Liver (tissue), 9 donors: ENCODE data around the gene DNAAF1. TPM values are rescaled to one million over a fixed set of nuclear protein-coding genes. Genes with fewer than 3 reads are reported as not detected.

Experiments
- DNase-seq: peaks from one replicate; pipeline ENCODE4 v3.0.0-alpha.2; 2017; ENCODE audit warnings: low spot score
- H3K27ac ChIP-seq, 2 donors: one replicate each; pipeline ENCODE4 v1.7.0; 2013; ENCODE audit warnings: inconsistent platforms in 2 of 2, low read length in 2 of 2, control low read depth in 1 of 2, low read depth in 1 of 2, mild to moderate bottlenecking in 1 of 2
- H3K27me3 ChIP-seq, 4 donors: one replicate each; pipeline versions ENCODE4 v1.6.1 to v1.7.0; 2013; ENCODE audit warnings: low read length in 3 of 4, inconsistent platforms in 1 of 4, mild to moderate bottlenecking in 1 of 4, moderate library complexity in 1 of 4; ENCODE audit not compliant: control insufficient read depth in 4 of 4, insufficient read depth in 4 of 4
- H3K36me3 ChIP-seq, 4 donors: one replicate each; pipeline versions ENCODE4 v1.6.1 to v1.7.0; 2013; ENCODE audit warnings: low read length in 3 of 4, mild to moderate bottlenecking in 3 of 4, low read depth in 1 of 4, moderate library complexity in 1 of 4; ENCODE audit not compliant: control insufficient read depth in 4 of 4, insufficient read depth in 3 of 4
- H3K4me1 ChIP-seq, 4 donors: one replicate each; pipeline versions ENCODE4 v1.6.1 to v1.7.0; 2013; ENCODE audit warnings: low read length in 3 of 4, mild to moderate bottlenecking in 3 of 4, moderate library complexity in 1 of 4; ENCODE audit not compliant: control insufficient read depth in 4 of 4, insufficient read depth in 4 of 4
- H3K4me3 ChIP-seq, 3 donors: one replicate each; pipeline versions ENCODE4 v1.6.1 to v1.7.0; 2013; ENCODE audit warnings: low read length in 3 of 3, control low read depth in 1 of 3, low read depth in 1 of 3, mild to moderate bottlenecking in 1 of 3
- H3K9ac ChIP-seq, 2 donors: one replicate each; pipeline ENCODE4 v1.7.0; 2013; ENCODE audit warnings: low read length in 2 of 2, mild to moderate bottlenecking in 2 of 2, moderate library complexity in 2 of 2, control low read depth in 1 of 2, low read depth in 1 of 2
- H3K9me3 ChIP-seq, 4 donors: one replicate each; pipeline versions ENCODE4 v1.6.1 to v1.7.0; 2013; ENCODE audit warnings: low read length in 3 of 4; ENCODE audit not compliant: control insufficient read depth in 4 of 4
- EGR1 ChIP-seq, 2 donors: IDR thresholded peaks; 2 replicates each; pipeline ENCODE4 v1.6.1; 2016 to 2018; ENCODE audit warnings: antibody characterized with exemption in 2 of 2, low read depth in 2 of 2
- FOXA1 ChIP-seq: IDR thresholded peaks from 2 replicates; pipeline ENCODE4 v1.6.1; 2016; ENCODE audit warnings: antibody characterized with exemption
- FOXA2 ChIP-seq: IDR thresholded peaks from 2 replicates; pipeline ENCODE4 v1.6.1; 2016; ENCODE audit warnings: antibody characterized with exemption
- GABPA ChIP-seq, 2 donors: IDR thresholded peaks in 1 of 2; conservative IDR thresholded peaks in 1 of 2; 2 replicates each; pipeline ENCODE4 v1.6.1; 2016; ENCODE audit warnings: antibody characterized with exemption in 2 of 2, mild to moderate bottlenecking in 1 of 2, moderate library complexity in 1 of 2
- HNF4A ChIP-seq, 2 donors: conservative IDR thresholded peaks; 2 replicates each; pipeline ENCODE4 v1.6.1; 2016; ENCODE audit warnings: antibody characterized with exemption in 2 of 2, mild to moderate bottlenecking in 2 of 2
- HNF4G ChIP-seq: IDR thresholded peaks from 2 replicates; pipeline ENCODE4 v1.6.1; 2016; ENCODE audit warnings: antibody characterized with exemption
- JUND ChIP-seq, 2 donors: IDR thresholded peaks; 2 replicates each; pipeline ENCODE4 v1.6.1; 2016; ENCODE audit warnings: antibody characterized with exemption in 2 of 2
- MAX ChIP-seq: IDR thresholded peaks from 2 replicates; pipeline ENCODE4 v1.6.1; 2016; ENCODE audit warnings: antibody characterized with exemption
- NR2F2 ChIP-seq: IDR thresholded peaks from 2 replicates; pipeline ENCODE4 v1.6.1; 2016; ENCODE audit warnings: antibody characterized with exemption
- RAD21 ChIP-seq, 2 donors: IDR thresholded peaks; 2 replicates each; pipeline ENCODE4 v1.6.1; 2016; ENCODE audit warnings: antibody characterized with exemption in 2 of 2, mild to moderate bottlenecking in 2 of 2
- REST ChIP-seq: IDR thresholded peaks from 2 replicates; pipeline ENCODE4 v1.6.1; 2016; ENCODE audit warnings: antibody characterized with exemption, mild to moderate bottlenecking
- RXRA ChIP-seq, 2 donors: IDR thresholded peaks; 2 replicates each; pipeline ENCODE4 v1.6.1; 2017 to 2018; ENCODE audit warnings: antibody characterized with exemption in 2 of 2, mild to moderate bottlenecking in 1 of 2
- SP1 ChIP-seq: IDR thresholded peaks from 2 replicates; pipeline ENCODE4 v1.6.1; 2018; ENCODE audit warnings: antibody characterized with exemption, mild to moderate bottlenecking
- TAF1 ChIP-seq: conservative IDR thresholded peaks from 2 replicates; pipeline ENCODE4 v1.6.1; 2016; ENCODE audit warnings: antibody characterized with exemption, mild to moderate bottlenecking
- YY1 ChIP-seq: IDR thresholded peaks from 2 replicates; pipeline ENCODE4 v1.6.1; 2016; ENCODE audit warnings: antibody characterized with exemption, mild to moderate bottlenecking
- ZBTB33 ChIP-seq: IDR thresholded peaks from 2 replicates; pipeline ENCODE4 v1.6.1; 2016; ENCODE audit warnings: antibody characterized with exemption
- WGBS: extraction: QIAGEN DNeasy Blood & Tissue Kit; methylation state at CpG from one replicate; pipeline ENCODE4 v1.1.7; 2013; 5-methylcytosine and 5-hydroxymethylcytosine counted together
- polyA plus RNA-seq, 2 donors: library from polyadenylated mRNA; stranded (reverse) in 1 of 2; unstranded in 1 of 2; fragments of 200-250 nt in 1 of 2; fragments of >200 nt in 1 of 2; fragmentation: Nextera tagmentation in 1 of 2; extraction: Ambion mirVana in 1 of 2; gene quantifications; one replicate each; pipeline versions ENCODE4 v1.2.1 to v1.2.3, GENCODE V29; 2013 to 2015
- total RNA-seq, 2 donors: library from RNA; depleted of rRNA; stranded (reverse); fragments of >200 nt; gene quantifications; one replicate each; pipeline ENCODE4 v1.2.3, GENCODE V29; 2014
- TF ChIP-seq, protein P1 (sequence below): IDR thresholded peaks from 2 replicates; pipeline ENCODE4 v1.6.1; 2016; ENCODE audit warnings: antibody characterized with exemption
- TF ChIP-seq, protein P2 (sequence below): fragments of 150-350 bp; IDR thresholded peaks from 2 replicates; pipeline ENCODE4 v1.5.1; 2017; ENCODE audit warnings: improper control_type of control experiment, low read depth, low read length; ENCODE audit not compliant: missing input control
- donor health status: healthy.
- donor health status: healthy.
- donor health status: healthy.
- donor health status: healthy.
- donor health status: healthy.

DNAAF1 gene
- total and polyA plus RNA-seq, 4 donors: under 0.01 to 0.08 (median 0.06) TPM; not detected in 1

DNA sequence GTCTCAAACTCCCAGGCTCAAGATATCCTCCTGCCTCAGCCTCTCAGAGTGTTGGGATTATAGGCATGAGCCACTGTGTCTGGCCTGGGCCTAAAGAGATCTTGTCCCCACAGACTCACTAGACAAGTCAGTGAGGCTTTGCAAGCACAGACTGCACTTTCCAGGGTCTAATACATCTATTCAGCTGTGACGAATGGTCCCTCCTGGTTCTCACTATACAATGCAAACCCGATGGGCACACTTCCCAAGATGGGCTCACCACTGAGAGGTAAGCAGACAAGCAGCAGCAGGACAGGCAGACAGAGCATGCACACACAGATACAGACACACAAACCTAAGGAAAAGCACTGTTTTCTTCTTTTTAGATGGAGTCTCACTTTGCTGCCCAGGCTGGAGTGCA, 37.2 kb upstream of the DNAAF1 start:
- H3K27me3 ChIP-seq: no peaks in the 10 kb centered on the region
- TF ChIP-seq NR2F2 (no peak), FOXA1 (no peak), HNF4G (no peak), GABPA (IDR thresholded peaks at IDR 0.05 in 1 of 2, conservative IDR thresholded peaks at IDR 0.05 in 1 of 2) (no peak), RXRA (IDR thresholded peaks at IDR 0.05) (no peak), TAF1 (no peak), EGR1 (IDR thresholded peaks at IDR 0.05; ENCODE audit: low read depth in 2 of 2) (no peak), SP1 (no peak), MAX (no peak), ZBTB33 (no peak), RAD21 (IDR thresholded peaks at IDR 0.05) (no peak)
- 91% methylated on average over 2 of the region's 2 CpGs for WGBS

GRCh38 chr16:84109598-84110335, 35.3 kb upstream of the DNAAF1 start:
- H3K4me3 ChIP-seq: no peak overlapping the region
- DNase-seq: no peak
- no peak for TF ChIP-seq SP1
- no peak for TF ChIP-seq RAD21 (IDR thresholded peaks at IDR 0.05)
- TF ChIP-seq JUND (IDR thresholded peaks at IDR 0.05): no peak
- no peak for TF ChIP-seq HNF4A (conservative IDR thresholded peaks at IDR 0.05)
- no peak for TF ChIP-seq NR2F2
- TF ChIP-seq TAF1: no peak
- no peak for TF ChIP-seq REST
- TF ChIP-seq MAX: no peak
- TF ChIP-seq GABPA (IDR thresholded peaks at IDR 0.05 in 1 of 2, conservative IDR thresholded peaks at IDR 0.05 in 1 of 2): no peak
- TF ChIP-seq YY1: no peak
- no peak for TF ChIP-seq FOXA2
- TF ChIP-seq ZBTB33: no peak
- TF ChIP-seq, protein P1, sequence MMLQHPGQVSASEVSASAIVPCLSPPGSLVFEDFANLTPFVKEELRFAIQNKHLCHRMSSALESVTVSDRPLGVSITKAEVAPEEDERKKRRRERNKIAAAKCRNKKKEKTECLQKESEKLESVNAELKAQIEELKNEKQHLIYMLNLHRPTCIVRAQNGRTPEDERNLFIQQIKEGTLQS: no peak
- TF ChIP-seq HNF4G: no peak
- TF ChIP-seq, protein P2, sequence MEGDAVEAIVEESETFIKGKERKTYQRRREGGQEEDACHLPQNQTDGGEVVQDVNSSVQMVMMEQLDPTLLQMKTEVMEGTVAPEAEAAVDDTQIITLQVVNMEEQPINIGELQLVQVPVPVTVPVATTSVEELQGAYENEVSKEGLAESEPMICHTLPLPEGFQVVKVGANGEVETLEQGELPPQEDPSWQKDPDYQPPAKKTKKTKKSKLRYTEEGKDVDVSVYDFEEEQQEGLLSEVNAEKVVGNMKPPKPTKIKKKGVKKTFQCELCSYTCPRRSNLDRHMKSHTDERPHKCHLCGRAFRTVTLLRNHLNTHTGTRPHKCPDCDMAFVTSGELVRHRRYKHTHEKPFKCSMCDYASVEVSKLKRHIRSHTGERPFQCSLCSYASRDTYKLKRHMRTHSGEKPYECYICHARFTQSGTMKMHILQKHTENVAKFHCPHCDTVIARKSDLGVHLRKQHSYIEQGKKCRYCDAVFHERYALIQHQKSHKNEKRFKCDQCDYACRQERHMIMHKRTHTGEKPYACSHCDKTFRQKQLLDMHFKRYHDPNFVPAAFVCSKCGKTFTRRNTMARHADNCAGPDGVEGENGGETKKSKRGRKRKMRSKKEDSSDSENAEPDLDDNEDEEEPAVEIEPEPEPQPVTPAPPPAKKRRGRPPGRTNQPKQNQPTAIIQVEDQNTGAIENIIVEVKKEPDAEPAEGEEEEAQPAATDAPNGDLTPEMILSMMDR: no peak
- no peak for TF ChIP-seq RXRA (IDR thresholded peaks at IDR 0.05)
- peaks cover 0 to 4% (median 2%) of the 10 kb centered on the region in 4 donors for H3K36me3 ChIP-seq
- H3K27ac ChIP-seq: no peak overlapping the region
- H3K9ac ChIP-seq: no peak overlapping the region
- 84% methylated on average over 6 of the region's 6 CpGs for WGBS
- H3K27me3 ChIP-seq: no peaks in the 10 kb centered on the region
- no peaks in the 10 kb centered on the region for H3K9me3 ChIP-seq
- no peaks in the 10 kb centered on the region for H3K4me1 ChIP-seq

More for the DNA sequence above, 37.2 kb upstream of the DNAAF1 start:
- H3K36me3 ChIP-seq: peaks cover 0 to 4% (median 2%) of the 10 kb centered on the region in 4 donors
- H3K4me1 ChIP-seq: no peaks in the 10 kb centered on the region
- H3K27ac ChIP-seq: no peak overlapping the region
- H3K9me3 ChIP-seq: no peaks in the 10 kb centered on the region
- H3K9ac ChIP-seq: no peak overlapping the region
- no peak for DNase-seq
- H3K4me3 ChIP-seq: no peak overlapping the region
